ENCODE data around the gene OXSR1.

The OXSR1 gene

DNA sequence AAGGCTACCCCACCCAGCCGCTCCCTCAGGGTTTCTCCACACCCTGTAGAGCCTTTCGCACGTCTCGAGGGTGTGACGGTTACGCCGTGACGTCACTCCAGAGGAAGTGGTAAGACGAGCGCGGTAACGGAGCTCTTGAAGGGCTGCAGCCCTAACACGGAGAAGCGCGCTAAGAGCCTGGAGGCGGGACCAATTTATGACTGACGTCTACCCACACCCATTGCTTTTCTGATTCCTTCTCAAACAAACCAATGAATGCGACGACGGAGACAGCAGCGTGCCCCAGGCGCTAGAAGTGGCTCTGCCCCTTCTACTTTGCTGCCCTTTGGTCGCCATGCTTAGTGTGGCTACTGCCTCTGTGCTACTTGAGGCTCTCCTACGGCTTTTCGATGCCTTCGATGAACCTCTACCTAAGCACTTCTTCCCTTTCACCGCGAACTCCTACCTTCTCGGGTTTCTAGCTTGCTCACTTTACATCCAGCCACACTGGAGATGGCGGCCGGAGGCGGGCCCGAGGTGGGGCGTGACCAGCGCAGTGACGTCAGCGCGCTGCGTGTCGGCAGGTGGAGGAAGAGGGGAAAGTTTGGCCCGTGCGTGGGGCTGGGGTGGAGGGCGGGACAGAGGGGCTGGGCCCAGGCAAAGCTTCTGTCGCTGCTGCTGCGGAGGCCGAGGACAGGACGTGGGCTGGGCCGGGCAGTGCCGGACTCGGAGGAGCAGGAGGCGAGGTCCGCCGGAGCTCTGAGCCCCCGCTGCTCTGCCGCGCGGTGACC lies at the start of gene OXSR1:
Gene OXSR1, plus strand, starts transcription at position 586 of the 770 bp plus-strand sequence. CDS start 340 bp downstream, outside the sequence.
- TF ChIP-seq, protein P1, sequence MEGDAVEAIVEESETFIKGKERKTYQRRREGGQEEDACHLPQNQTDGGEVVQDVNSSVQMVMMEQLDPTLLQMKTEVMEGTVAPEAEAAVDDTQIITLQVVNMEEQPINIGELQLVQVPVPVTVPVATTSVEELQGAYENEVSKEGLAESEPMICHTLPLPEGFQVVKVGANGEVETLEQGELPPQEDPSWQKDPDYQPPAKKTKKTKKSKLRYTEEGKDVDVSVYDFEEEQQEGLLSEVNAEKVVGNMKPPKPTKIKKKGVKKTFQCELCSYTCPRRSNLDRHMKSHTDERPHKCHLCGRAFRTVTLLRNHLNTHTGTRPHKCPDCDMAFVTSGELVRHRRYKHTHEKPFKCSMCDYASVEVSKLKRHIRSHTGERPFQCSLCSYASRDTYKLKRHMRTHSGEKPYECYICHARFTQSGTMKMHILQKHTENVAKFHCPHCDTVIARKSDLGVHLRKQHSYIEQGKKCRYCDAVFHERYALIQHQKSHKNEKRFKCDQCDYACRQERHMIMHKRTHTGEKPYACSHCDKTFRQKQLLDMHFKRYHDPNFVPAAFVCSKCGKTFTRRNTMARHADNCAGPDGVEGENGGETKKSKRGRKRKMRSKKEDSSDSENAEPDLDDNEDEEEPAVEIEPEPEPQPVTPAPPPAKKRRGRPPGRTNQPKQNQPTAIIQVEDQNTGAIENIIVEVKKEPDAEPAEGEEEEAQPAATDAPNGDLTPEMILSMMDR (IDR thresholded peaks at IDR 0.05; ENCODE audit: extremely low read depth, missing control alignments) = no peak
- peak; percentile 95 for DNase-seq (ENCODE audit: low spot score)

DNA sequence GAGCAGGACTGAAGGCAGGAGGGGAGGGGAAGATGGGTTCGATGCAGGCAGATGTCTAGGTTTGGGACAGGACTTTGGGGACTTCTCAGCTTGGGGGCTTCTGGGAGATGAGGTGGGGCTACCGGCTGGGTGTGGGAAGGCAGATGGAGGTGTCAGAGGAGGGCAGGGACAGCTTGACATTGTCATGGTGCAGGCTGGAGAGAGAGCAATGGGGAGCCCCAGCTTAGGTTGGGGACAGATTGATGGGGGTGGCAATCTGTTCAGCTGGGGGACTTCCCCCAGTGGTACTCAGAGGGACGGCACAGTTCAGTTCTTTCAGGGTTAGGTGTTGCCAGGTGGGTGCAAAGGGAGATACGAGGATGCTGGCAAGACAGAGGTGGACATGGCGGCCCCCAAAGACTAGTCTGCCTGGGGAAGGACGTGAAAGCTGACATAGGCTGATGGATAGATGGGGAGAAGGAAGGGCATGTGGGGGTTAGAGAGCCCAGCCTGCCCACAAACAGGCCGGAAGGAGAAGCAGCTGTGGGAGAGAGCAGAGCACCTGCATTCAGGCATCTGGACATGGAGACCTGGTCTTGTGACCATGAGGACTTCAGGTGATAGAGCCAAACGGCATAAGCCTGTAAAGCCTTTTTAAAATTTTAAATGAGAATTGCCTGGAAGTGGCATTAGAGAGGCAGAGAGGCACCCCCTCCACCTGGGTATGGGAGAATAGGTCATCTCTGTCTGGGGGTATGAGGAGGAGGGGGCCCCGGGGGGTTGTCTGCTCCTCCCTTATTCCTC lies 49.5 kb upstream of the OXSR1 start:
- DNase-seq (ENCODE audit: low spot score) = no peak
- TF ChIP-seq, protein P1 (IDR thresholded peaks at IDR 0.05; ENCODE audit: extremely low read depth, missing control alignments) = no peak

DNA sequence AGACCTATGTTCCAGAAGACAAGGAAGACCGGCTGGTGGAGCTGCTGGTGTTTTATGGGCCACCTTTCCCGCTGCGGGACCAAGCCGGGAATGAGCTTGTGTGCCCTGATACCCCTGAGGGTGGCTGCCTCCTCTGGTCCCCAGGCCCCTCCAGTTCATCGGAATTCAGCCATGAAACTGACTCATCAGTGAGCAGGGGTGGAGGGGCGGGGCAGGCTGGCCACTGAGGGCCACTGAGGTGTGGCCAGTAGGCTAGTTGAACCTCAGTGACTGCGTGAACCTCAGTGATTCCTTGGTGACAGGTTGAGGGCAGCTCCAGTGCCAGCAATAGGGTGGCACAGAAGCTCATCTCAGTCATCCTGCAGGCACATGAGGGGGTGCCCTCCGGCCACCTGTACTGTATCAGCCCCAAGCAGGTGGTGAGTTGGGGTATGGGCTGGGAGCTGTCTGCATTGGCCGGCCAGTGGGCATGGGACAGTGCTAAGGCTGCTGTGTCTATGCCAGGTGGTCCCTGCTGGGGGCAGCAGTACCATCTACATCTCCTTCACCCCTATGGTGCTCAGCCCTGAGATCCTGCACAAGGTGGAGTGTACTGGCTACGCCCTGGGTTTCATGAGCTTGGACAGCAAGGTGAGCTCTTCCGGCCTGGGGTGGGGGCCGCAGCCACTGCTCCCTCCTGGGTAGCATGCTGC lies 48.7 kb upstream of the OXSR1 start:
- TF ChIP-seq, protein P1 (IDR thresholded peaks at IDR 0.05; ENCODE audit: extremely low read depth, missing control alignments) = no peak
- no peak for DNase-seq (ENCODE audit: low spot score)

DNA sequence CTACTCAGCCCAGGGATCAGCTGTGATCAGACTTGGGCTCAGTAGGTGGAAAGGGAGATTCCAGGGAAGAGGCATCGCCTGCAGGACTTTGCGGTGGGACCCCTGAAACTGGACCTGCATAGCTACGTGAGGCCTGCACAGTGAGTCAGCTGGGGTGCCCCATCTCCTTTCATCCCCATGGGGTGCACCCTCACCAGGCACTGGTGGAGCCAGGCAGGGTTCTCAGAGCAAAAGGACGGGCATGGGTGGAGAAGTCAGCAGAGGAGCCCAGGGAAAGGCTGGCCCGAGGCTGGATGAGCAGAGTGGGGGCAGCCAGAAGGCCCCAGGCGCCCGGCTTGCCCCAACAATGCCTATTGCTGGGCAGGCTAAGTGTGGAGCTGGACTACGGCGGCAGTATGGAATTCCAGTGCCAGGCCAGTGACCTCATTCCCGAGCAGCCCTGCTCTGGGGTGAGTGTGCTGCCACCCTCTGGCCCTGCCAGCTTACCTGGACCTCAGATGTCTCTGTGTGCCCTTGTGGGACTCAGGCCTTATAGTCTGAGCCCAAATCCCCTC lies 48.1 kb upstream of the OXSR1 start:
- TF ChIP-seq, protein P1 (IDR thresholded peaks at IDR 0.05; ENCODE audit: extremely low read depth, missing control alignments) = no peak
- no peak for DNase-seq (ENCODE audit: low spot score)

DNA sequence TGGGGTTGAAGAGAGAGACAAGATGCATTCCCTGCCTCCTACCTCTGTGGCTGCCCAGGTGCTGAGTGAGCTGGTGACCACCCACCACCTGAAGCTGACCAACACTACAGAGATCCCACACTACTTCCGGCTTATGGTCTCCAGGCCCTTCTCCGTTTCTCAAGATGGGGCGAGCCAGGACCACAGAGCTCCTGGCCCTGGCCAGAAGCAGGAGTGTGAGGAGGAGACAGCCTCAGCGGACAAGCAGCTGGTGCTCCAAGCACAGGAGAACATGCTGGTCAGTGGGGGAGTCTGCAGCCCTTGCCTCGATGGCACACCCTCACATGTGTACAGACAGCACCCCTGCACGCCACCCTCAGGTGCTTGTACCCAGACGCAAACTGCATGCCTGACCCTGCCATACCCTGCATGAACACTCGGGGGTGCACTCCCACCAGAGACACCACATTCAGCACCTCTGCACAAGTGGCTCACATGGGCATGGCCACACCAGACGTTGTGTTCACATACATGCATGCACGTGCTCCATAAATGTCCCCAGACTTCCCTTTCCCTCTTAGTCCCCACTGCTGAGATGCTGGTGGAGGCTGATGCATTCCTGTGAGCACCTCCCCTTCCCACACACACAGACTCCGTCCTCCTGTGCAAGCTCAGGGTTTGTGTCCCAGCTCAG lies 47.5 kb upstream of the OXSR1 start:
- TF ChIP-seq, protein P1 (IDR thresholded peaks at IDR 0.05; ENCODE audit: extremely low read depth, missing control alignments) = peak; percentile 74
- peak; percentile 79 for DNase-seq (ENCODE audit: low spot score)

DNA sequence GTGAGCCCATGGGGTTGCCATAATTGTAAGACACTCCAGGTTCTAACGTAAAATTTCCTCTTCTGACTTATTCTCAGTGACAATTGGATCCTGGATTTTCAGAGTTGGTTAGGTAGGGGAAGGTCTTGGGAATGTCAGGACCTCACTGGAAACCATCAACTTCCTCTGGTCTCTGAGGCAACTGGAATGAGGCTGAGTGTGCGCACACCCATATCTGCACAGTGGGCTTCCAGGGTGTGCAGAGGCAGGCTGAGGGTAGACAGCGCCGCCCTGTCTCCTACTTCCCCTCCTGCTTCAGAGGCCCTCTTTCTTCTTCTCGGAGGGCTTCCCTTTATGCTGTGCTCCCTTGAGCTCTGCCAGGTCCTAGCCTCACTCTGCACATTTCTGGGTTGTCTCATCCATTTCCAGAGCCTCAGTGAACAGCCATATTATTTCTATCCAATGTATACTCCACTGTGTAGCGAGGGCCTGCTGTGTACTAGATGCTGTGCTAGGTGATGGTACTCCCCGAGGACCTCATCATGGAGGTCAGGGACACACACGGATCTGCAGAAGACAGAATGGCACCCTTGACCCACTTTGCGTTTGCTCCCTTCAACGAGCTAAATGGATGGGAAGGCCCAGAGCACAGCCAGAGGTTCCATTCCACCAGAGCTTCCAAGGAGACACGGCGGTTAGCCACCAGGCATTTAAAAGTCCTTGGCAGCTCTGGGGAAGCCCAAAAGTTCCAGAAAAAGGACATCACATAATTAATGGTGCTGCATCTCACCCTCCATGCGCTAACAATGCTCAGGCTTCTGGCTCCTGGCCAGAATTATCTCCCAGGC lies 46.7 kb upstream of the OXSR1 start:
- no peak for DNase-seq (ENCODE audit: low spot score)
- TF ChIP-seq, protein P1 (IDR thresholded peaks at IDR 0.05; ENCODE audit: extremely low read depth, missing control alignments) = no peak
